Body of pancreas (tissue), 4 donors: Measurements from ENCODE around the gene CXADR.

Source experiments
- POLR2A ChIP-seq, 3 donors: fragments of 450-650 bp; IDR thresholded peaks; one replicate each; pipeline ENCODE4 v1.6.1; 2016; ENCODE audit warnings: antibody characterized with exemption in 3 of 3, mild to moderate bottlenecking in 2 of 3
- TF ChIP-seq, protein P1 (sequence below), 7 experiments: fragments of 450-650 bp in 4 of 7; fragments of 200-600 bp in 3 of 7; sonication (generic) in 3 of 7; IDR thresholded peaks; one replicate each; pipeline ENCODE4 v1.5.1; 2016 to 2019; ENCODE audit warnings: antibody characterized with exemption in 7 of 7

DNA sequence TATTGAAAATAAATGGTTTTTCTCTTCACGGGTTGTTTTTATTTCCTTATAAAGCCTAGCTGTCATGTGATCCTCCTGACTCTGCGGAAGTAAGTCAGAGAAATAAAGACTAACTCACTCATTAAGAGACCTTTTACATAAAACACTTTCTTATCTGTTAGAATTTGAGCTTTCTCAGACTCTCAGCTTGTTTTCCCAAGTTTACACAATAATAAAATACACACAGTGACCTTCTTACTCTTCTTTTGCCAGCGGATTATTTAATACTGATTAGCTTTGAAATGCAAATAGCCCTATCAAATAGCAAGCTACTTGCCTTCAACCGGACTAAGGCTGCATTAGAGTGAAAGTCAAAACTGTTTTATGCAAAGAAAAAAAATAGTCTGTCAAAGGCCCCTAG lies 45.5 kb upstream of the CXADR start:
- TF ChIP-seq, protein P1, sequence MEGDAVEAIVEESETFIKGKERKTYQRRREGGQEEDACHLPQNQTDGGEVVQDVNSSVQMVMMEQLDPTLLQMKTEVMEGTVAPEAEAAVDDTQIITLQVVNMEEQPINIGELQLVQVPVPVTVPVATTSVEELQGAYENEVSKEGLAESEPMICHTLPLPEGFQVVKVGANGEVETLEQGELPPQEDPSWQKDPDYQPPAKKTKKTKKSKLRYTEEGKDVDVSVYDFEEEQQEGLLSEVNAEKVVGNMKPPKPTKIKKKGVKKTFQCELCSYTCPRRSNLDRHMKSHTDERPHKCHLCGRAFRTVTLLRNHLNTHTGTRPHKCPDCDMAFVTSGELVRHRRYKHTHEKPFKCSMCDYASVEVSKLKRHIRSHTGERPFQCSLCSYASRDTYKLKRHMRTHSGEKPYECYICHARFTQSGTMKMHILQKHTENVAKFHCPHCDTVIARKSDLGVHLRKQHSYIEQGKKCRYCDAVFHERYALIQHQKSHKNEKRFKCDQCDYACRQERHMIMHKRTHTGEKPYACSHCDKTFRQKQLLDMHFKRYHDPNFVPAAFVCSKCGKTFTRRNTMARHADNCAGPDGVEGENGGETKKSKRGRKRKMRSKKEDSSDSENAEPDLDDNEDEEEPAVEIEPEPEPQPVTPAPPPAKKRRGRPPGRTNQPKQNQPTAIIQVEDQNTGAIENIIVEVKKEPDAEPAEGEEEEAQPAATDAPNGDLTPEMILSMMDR (IDR thresholded peaks at IDR 0.05): no peak
- no peak for TF ChIP-seq POLR2A (IDR thresholded peaks at IDR 0.05)
